Measurements from ENCODE around the gene ADAT1.

Gene ADAT1

GRCh38 chr16:75640598-75640997, 17.5 kb upstream of the ADAT1 start:
- DNase-seq (ENCODE audit: low spot score), result no peak
- CTCF ChIA-PET, result no interaction called here
- H3K27ac ChIP-seq, result no peak overlapping the region
- POLR2A ChIA-PET (ENCODE audit: low non-redundant PET), result no interaction called here
- TF ChIP-seq CTCF (conservative IDR thresholded peaks at IDR 0.05; ENCODE audit: low read depth), result no peak

- ChIA-PET POLR2A (ENCODE audit: low non-redundant PET) (no interaction called here), CTCF (no interaction called here)
- no peak overlapping the region for H3K27ac ChIP-seq
- TF ChIP-seq CTCF (conservative IDR thresholded peaks at IDR 0.05; ENCODE audit: low read depth), result no peak
- no peak for DNase-seq (ENCODE audit: low spot score)
Measured at GRCh38 chr16:75635036-75635435, 12.0 kb upstream of the ADAT1 start.

- CTCF ChIA-PET, result no interaction called here
- TF ChIP-seq CTCF (conservative IDR thresholded peaks at IDR 0.05; ENCODE audit: low read depth), result no peak
- no peak overlapping the region for H3K27ac ChIP-seq
- POLR2A ChIA-PET (ENCODE audit: low non-redundant PET), result no interaction called here
- DNase-seq (ENCODE audit: low spot score), result no peak
Measured at GRCh38 chr16:75632857-75633256, 9.8 kb upstream of the ADAT1 start.

- ChIA-PET CTCF (interaction anchor here (0.5 kb wide), 1 partner anchor 10 kb away, joined by 5 read pairs; no protein-coding TSS in a partner anchor), POLR2A (ENCODE audit: low non-redundant PET) (no interaction called here)
- DNase-seq (ENCODE audit: low spot score), result no peak
- TF ChIP-seq CTCF (conservative IDR thresholded peaks at IDR 0.05; ENCODE audit: low read depth), result no peak
- no peak overlapping the region for H3K27ac ChIP-seq
Measured at GRCh38 chr16:75630052-75630451, 7.0 kb upstream of the ADAT1 start.

GRCh38 chr16:75629132-75629531, 6.1 kb upstream of the ADAT1 start:
- POLR2A ChIA-PET (ENCODE audit: low non-redundant PET), result no interaction called here
- H3K27ac ChIP-seq, result no peak overlapping the region
- DNase-seq (ENCODE audit: low spot score), result no peak
- CTCF ChIA-PET, result no interaction called here
- TF ChIP-seq CTCF (conservative IDR thresholded peaks at IDR 0.05; ENCODE audit: low read depth), result no peak

- CTCF ChIA-PET, result no interaction called here
- POLR2A ChIA-PET (ENCODE audit: low non-redundant PET), result no interaction called here
- no peak for TF ChIP-seq CTCF (conservative IDR thresholded peaks at IDR 0.05; ENCODE audit: low read depth)
- no peak overlapping the region for H3K27ac ChIP-seq
- DNase-seq (ENCODE audit: low spot score), result no peak
Measured at GRCh38 chr16:75628351-75628750, 5.3 kb upstream of the ADAT1 start.

- CTCF ChIA-PET, result no interaction called here
- no peak for DNase-seq (ENCODE audit: low spot score)
- POLR2A ChIA-PET (ENCODE audit: low non-redundant PET), result no interaction called here
Measured at GRCh38 chr16:75627851-75628250, 4.8 kb upstream of the ADAT1 start.

More at GRCh38 chr16:75627851-75628250, 4.8 kb upstream of the ADAT1 start:
- TF ChIP-seq CTCF (conservative IDR thresholded peaks at IDR 0.05; ENCODE audit: low read depth), result no peak
- no peak overlapping the region for H3K27ac ChIP-seq

All from RWPE1 (cell line).